ENCODE measurements around the gene HES4.

The HES4 gene

GRCh38 chr1:999725-1000356 lies at the start of gene HES4:
Gene HES4 (minus strand): TSS chr1:1000097. CDS start chr1:999973, 124 bp downstream.
- peak; percentile 37 for DNase-seq (ENCODE audit: low read depth)

GRCh38 chr1:1048765-1049164 lies 48.9 kb upstream of the HES4 start:
- DNase-seq (ENCODE audit: low read depth), result no peak

GRCh38 chr1:1047963-1048362 lies 48.1 kb upstream of the HES4 start:
- no peak for DNase-seq (ENCODE audit: low read depth)

GRCh38 chr1:1047407-1047806 lies 47.5 kb upstream of the HES4 start:
- DNase-seq (ENCODE audit: low read depth), result no peak

GRCh38 chr1:1046767-1047166 lies 46.9 kb upstream of the HES4 start:
- DNase-seq (ENCODE audit: low read depth), result no peak

- no peak for DNase-seq (ENCODE audit: low read depth)
Measured at GRCh38 chr1:1046243-1046642, 46.3 kb upstream of the HES4 start.

- no peak for DNase-seq (ENCODE audit: low read depth)
Measured at GRCh38 chr1:1045129-1045528, 45.2 kb upstream of the HES4 start.

GRCh38 chr1:1044455-1045078 lies 44.7 kb upstream of the HES4 start:
- DNase-seq (ENCODE audit: low read depth), result no peak

- DNase-seq (ENCODE audit: low read depth), result no peak
Measured at GRCh38 chr1:1043921-1044320, 44.0 kb upstream of the HES4 start.

GRCh38 chr1:1043411-1043810 lies 43.5 kb upstream of the HES4 start:
- no peak for DNase-seq (ENCODE audit: low read depth)

GRCh38 chr1:1042835-1043234 lies 42.9 kb upstream of the HES4 start:
- no peak for DNase-seq (ENCODE audit: low read depth)

GRCh38 chr1:1041873-1042272 lies 42.0 kb upstream of the HES4 start:
- DNase-seq (ENCODE audit: low read depth), result no peak

GRCh38 chr1:1041092-1041523 lies 41.2 kb upstream of the HES4 start:
- no peak for DNase-seq (ENCODE audit: low read depth)

GRCh38 chr1:1040004-1040991 lies 40.4 kb upstream of the HES4 start:
- DNase-seq (ENCODE audit: low read depth), result peak; percentile 63

- no peak for DNase-seq (ENCODE audit: low read depth)
Measured at GRCh38 chr1:1039145-1039910, 39.4 kb upstream of the HES4 start.

- DNase-seq (ENCODE audit: low read depth), result no peak
Measured at GRCh38 chr1:1038694-1039093, 38.8 kb upstream of the HES4 start.

- DNase-seq (ENCODE audit: low read depth), result no peak
Measured at GRCh38 chr1:1037366-1038327, 37.8 kb upstream of the HES4 start.

- DNase-seq (ENCODE audit: low read depth), result no peak
Measured at GRCh38 chr1:1035291-1035943, 35.5 kb upstream of the HES4 start.

- no peak for DNase-seq (ENCODE audit: low read depth)
Measured at GRCh38 chr1:1034439-1034781, 34.5 kb upstream of the HES4 start.

- no peak for DNase-seq (ENCODE audit: low read depth)
Measured at GRCh38 chr1:1033731-1034438, 34.0 kb upstream of the HES4 start.
